Measurements from ENCODE around the gene MAPK9. TPM values are rescaled to one million over a fixed set of nuclear protein-coding genes. Genes with fewer than 3 reads are reported as not detected.

MAPK9 gene
- total RNA-seq, 1 experiment from 2014 or later, result 54.0 TPM

GRCh38 chr5:180339583-180340183 is 47.8 kb upstream of the MAPK9 start:
- BruUV-seq (replicated peaks), result no TSS peak
- intact Hi-C loops (cut with micrococcal nuclease; ENCODE audit: unreplicated experiment), result no loop called here
- no peak overlapping the region for H3K27ac ChIP-seq
- H3K79me2 ChIP-seq (ENCODE audit: low read depth), result no peaks in the 10 kb centered on the region
- H3K36me3 ChIP-seq (ENCODE audit: low read depth), result no peaks in the 10 kb centered on the region
- no peak overlapping the region for H3K4me2 ChIP-seq
- no peak for DNase-seq
- H3K4me1 ChIP-seq (replicated peaks; ENCODE audit: insufficient read depth), result peaks cover 18% of the 10 kb centered on the region
- H3K27me3 ChIP-seq (ENCODE audit: insufficient read depth, low read depth), result no peaks in the 10 kb centered on the region
- no peaks in the 10 kb centered on the region for H4K20me1 ChIP-seq (ENCODE audit: insufficient read depth)
- no peaks in the 10 kb centered on the region; the same call in 1 of the 2 replicates for H3F3A ChIP-seq (ENCODE audit: insufficient read depth, low read depth)
- CTCF ChIA-PET, result no interaction called here
- H2AFZ ChIP-seq, result no peak overlapping the region
- no peak overlapping the region for H3K4me3 ChIP-seq
- TF ChIP-seq EZH2 (IDR thresholded peaks at IDR 0.05; ENCODE audit: low read depth) (no peak), CTCF (conservative IDR thresholded peaks at IDR 0.05) (no peak)
- no peaks in the 10 kb centered on the region for H3K9me3 ChIP-seq (ENCODE audit: insufficient read depth, low read depth)
- H3K9me2 ChIP-seq (ENCODE audit: insufficient read depth), result no peaks in the 10 kb centered on the region
- POLR2A ChIA-PET (ENCODE audit: unreplicated experiment), result no interaction called here

DNA sequence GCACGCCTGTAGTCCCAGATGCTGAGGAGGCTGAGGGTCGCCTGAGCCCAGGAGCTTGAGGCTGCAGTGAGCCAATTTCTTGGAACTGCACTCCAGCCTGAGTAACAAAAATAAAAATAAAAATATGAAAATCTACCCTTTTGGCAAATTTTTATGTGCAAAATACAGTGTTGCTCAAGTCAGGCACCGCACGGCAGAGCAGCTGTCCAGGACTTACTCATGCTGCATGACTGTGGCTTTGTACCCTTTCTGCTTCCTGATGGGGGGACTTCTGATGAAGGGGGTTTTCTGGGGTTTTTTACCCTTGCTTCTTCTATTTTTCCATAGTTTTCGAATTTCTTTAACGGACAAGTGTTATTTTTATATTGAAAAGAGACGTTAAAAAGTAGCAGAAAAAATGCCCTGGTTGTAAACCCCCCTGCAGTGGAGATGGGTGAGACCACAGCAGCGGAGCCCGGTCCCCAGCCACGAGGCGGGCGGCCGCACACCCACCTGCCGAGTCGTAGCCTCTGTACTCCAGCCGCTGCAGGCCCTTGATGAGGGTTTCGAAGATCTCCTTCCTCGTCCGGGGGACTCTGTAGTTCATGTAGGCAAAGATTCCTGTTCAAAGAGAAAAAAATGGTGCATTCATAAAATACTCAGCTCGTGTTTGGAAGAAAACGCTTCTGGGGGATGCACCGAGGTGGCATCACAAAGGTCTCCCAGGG is 46.3 kb upstream of the MAPK9 start:
- intact Hi-C loops (cut with micrococcal nuclease; ENCODE audit: unreplicated experiment), result no loop called here
- Histone ChIP-seq H3K4me3 (no peak overlapping the region), H3K36me3 (ENCODE audit: low read depth) (no peaks in the 10 kb centered on the region), H2AFZ (no peak overlapping the region), H3K79me2 (ENCODE audit: low read depth) (no peaks in the 10 kb centered on the region), H4K20me1 (ENCODE audit: insufficient read depth) (no peaks in the 10 kb centered on the region), H3K9me2 (ENCODE audit: insufficient read depth) (no peaks in the 10 kb centered on the region), H3K27me3 (ENCODE audit: insufficient read depth, low read depth) (no peaks in the 10 kb centered on the region), H3K9me3 (ENCODE audit: insufficient read depth, low read depth) (no peaks in the 10 kb centered on the region), H3K4me2 (no peak overlapping the region), H3F3A (ENCODE audit: insufficient read depth, low read depth) (peaks cover 14% of the 10 kb centered on the region), H3K4me1 (replicated peaks; ENCODE audit: insufficient read depth) (peaks cover 25% of the 10 kb centered on the region), H3K27ac (no peak overlapping the region)
- ChIA-PET POLR2A (ENCODE audit: unreplicated experiment) (interaction anchor here (0.7 kb wide), 1 partner anchor 441 kb away, joined by 9 read pairs; no protein-coding TSS in a partner anchor), CTCF (no interaction called here)
- BruUV-seq (replicated peaks), result no TSS peak
- TF ChIP-seq EZH2 (IDR thresholded peaks at IDR 0.05; ENCODE audit: low read depth), result no peak
- TF ChIP-seq CTCF (conservative IDR thresholded peaks at IDR 0.05), result no peak
- no peak for DNase-seq

DNA sequence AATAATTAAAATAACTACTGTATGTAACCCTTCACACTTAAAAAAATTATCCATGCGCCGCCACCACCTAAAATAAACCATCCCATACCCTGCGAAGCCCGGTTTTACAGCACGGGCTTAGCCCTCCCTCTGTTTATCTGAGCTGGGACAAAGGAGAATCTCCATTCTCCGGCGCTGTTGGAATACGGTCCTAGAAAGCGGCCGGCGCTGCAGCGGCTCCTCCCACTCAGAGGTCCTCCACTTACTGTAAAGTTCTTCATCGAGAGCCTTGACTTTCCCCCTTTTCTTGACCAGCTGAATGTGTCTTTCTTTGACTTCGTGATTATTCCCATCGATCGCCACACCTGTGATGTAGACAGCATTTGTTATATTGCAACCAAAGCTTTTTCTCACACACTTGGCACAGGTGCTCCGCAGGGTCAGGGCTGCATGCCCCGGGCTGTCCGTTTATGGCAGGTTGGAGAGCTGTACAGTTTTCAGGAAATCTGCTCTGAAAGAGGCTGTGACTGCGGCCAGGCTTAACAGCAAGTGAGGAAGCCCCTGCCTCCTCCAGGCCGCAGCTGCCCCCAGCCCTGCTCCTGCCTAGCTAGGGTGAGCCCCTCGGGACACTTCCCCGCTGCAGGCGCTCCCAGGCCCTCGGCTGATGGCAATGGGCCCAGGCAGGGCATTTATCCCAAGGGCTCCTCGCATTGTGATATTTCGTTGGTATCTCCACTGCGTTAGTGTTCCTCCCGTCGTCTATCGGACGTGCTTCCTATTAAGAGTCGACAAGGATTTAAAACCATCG is 44.5 kb upstream of the MAPK9 start:
- no peaks in the 10 kb centered on the region for H4K20me1 ChIP-seq (ENCODE audit: insufficient read depth)
- peaks cover 28% of the 10 kb centered on the region for H3F3A ChIP-seq (ENCODE audit: insufficient read depth, low read depth)
- CTCF ChIA-PET, result no interaction called here
- peaks cover 42% of the 10 kb centered on the region for H3K4me1 ChIP-seq (replicated peaks; ENCODE audit: insufficient read depth)
- no peaks in the 10 kb centered on the region for H3K9me2 ChIP-seq (ENCODE audit: insufficient read depth)
- no peak for TF ChIP-seq EZH2 (IDR thresholded peaks at IDR 0.05; ENCODE audit: low read depth)
- TF ChIP-seq CTCF (conservative IDR thresholded peaks at IDR 0.05), result no peak
- no TSS peak for BruUV-seq (replicated peaks)
- H3K36me3 ChIP-seq (ENCODE audit: low read depth), result no peaks in the 10 kb centered on the region
- DNase-seq, result no peak
- H3K27ac ChIP-seq, result no peak overlapping the region
- POLR2A ChIA-PET (ENCODE audit: unreplicated experiment), result no interaction called here
- no peak overlapping the region for H2AFZ ChIP-seq
- no peaks in the 10 kb centered on the region for H3K27me3 ChIP-seq (ENCODE audit: insufficient read depth, low read depth)
- no peaks in the 10 kb centered on the region for H3K9me3 ChIP-seq (ENCODE audit: insufficient read depth, low read depth)
- intact Hi-C loops (cut with micrococcal nuclease; ENCODE audit: unreplicated experiment), result no loop called here
- H3K79me2 ChIP-seq (ENCODE audit: low read depth), result no peaks in the 10 kb centered on the region
- H3K4me3 ChIP-seq, result no peak overlapping the region
- H3K4me2 ChIP-seq, result no peak overlapping the region
